ENCODE results near the gene PLSCR3. TPM values are rescaled to one million over a fixed set of nuclear protein-coding genes. Genes with fewer than 3 reads are reported as not detected.
A peak's percentile ranks its signal among the peaks of the same experiment; 100 is the strongest.

PLSCR3 gene
- total RNA-seq, 1 experiment from 2014 or later = 42.7 TPM

- peaks cover 30% of the 10 kb centered on the region for H3K4me1 Mint-ChIP-seq
- peaks cover 26% of the 10 kb centered on the region for H3K36me3 Mint-ChIP-seq
- TF ChIP-seq GABPB1 (CRISPR knock-in tag; IDR thresholded peaks at IDR 0.05) = no peak
- no peak for TF ChIP-seq NFATC4 (CRISPR knock-in tag; IDR thresholded peaks at IDR 0.05)
- no peak for TF ChIP-seq TP53 (CRISPR knock-in tag; IDR thresholded peaks at IDR 0.05)
- TF ChIP-seq ZNF317 (CRISPR knock-in tag; IDR thresholded peaks at IDR 0.05; ENCODE audit: borderline replicate concordance, low read depth) = no peak
- TF ChIP-seq ZNF263 (CRISPR knock-in tag; IDR thresholded peaks at IDR 0.05; ENCODE audit: low read depth) = no peak
- no peak for TF ChIP-seq CREM (CRISPR knock-in tag; IDR thresholded peaks at IDR 0.05)
- ChIA-PET CTCF (interaction anchor here (0.6 to 1.2 kb wide), 2 partner anchors 10 to 26 kb away, joined by 3 to 4 read pairs; no protein-coding TSS in a partner anchor), POLR2A (interaction anchor here (0.7 kb wide), 1 partner anchor 10 kb away, joined by 3 read pairs; no protein-coding TSS in a partner anchor)
- H3K27ac Mint-ChIP-seq = no peak overlapping the region
- no peak for DNase-seq (ENCODE audit: low spot score)
- ATAC-seq = no peak
- H3K27me3 Mint-ChIP-seq (ENCODE audit: low read depth) = no peaks in the 10 kb centered on the region; the same call in 1 of the 2 replicates
- H3K4me3 Mint-ChIP-seq = no peak overlapping the region
- no peaks in the 10 kb centered on the region for H3K9me3 Mint-ChIP-seq
Observed at GRCh38 chr17:7410634-7411426, 16.5 kb upstream of the PLSCR3 start.

DNA sequence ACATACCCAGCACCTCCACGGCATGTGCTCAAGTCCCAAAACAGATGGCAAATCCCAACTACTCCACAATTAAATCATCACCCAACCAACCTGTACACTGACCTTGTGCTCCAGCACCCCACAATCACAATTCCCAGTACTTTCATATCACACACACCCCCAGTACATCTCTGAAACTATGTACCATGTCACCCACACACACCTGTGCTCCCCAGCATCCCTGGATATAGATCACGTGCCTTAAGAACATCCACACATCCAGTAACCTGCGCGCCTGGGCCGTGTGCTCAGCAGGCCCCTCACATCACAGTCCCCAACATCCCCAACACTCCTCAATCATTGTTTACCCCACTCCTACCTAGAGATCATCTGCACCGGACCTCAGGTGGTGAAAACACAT is 15.4 kb upstream of the PLSCR3 start:
- no peak overlapping the region for H3K27ac Mint-ChIP-seq
- no peaks in the 10 kb centered on the region; the same call in 1 of the 2 replicates for H3K27me3 Mint-ChIP-seq (ENCODE audit: low read depth)
- TF ChIP-seq HMGXB4 (CRISPR knock-in tag; IDR thresholded peaks at IDR 0.05) = no peak
- peaks cover 33% of the 10 kb centered on the region for H3K4me1 Mint-ChIP-seq
- no peak for ATAC-seq
- H3K36me3 Mint-ChIP-seq = peaks cover 19% of the 10 kb centered on the region
- no peak for DNase-seq (ENCODE audit: low spot score)
- POLR2A ChIA-PET = no interaction called here
- H3K4me3 Mint-ChIP-seq = no peak overlapping the region
- CTCF ChIA-PET = interaction anchor here (0.9 to 1.5 kb wide), 2 partner anchors 11 to 25 kb away, joined by 4 read pairs; partner anchors contain the start of genes SPEM1 and TMEM102
- no peaks in the 10 kb centered on the region for H3K9me3 Mint-ChIP-seq

DNA sequence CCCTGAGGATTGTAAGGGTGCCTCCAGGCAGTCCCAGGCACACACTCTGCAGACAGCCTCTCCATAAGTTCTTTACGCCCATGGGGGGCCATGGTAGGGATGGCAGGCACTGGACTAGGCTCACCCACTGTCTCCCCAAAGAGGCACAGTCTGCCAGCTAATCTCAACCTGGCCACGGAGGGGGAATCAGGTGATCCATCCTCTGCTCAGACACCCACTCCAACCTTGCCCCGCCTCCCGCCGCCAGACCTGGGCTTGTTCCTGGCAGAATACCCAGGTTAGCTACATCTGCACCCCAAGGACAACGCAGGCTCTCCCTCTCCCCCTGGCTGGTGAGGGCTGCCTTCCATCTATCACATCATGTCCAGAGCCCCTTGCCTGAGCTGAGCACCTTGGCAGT is 14.5 kb upstream of the PLSCR3 start:
- ChIA-PET POLR2A (interaction anchor here (0.6 to 1.8 kb wide), 2 partner anchors 36 to 110 kb away, joined by 3 to 5 read pairs; partner anchors contain the start of gene CHRNB1), CTCF (interaction anchor here (0.9 to 3.5 kb wide), 6 partner anchors 12 to 115 kb away, joined by 3 to 25 read pairs (median 4); partner anchors contain the start of genes PLSCR3, SPEM1 and TMEM102)
- Mint-ChIP-seq H3K4me3 (peak overlapping the region; percentile 53; the same call in 1 of the 2 replicates), H3K27ac (no peak overlapping the region; the same call in 1 of the 2 replicates), H3K4me1 (peaks cover 33% of the 10 kb centered on the region), H3K9me3 (no peaks in the 10 kb centered on the region), H3K36me3 (peaks cover 19% of the 10 kb centered on the region), H3K27me3 (ENCODE audit: low read depth) (no peaks in the 10 kb centered on the region; the same call in 1 of the 2 replicates)
- DNase-seq (ENCODE audit: low spot score) (no peak), ATAC-seq (no peak)
- TF ChIP-seq, protein P1, sequence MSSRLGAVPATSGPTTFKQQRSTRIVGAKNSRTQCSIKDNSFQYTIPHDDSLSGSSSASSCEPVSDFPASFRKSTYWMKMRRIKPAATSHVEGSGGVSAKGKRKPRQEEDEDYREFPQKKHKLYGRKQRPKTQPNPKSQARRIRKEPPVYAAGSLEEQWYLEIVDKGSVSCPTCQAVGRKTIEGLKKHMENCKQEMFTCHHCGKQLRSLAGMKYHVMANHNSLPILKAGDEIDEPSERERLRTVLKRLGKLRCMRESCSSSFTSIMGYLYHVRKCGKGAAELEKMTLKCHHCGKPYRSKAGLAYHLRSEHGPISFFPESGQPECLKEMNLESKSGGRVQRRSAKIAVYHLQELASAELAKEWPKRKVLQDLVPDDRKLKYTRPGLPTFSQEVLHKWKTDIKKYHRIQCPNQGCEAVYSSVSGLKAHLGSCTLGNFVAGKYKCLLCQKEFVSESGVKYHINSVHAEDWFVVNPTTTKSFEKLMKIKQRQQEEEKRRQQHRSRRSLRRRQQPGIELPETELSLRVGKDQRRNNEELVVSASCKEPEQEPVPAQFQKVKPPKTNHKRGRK (CRISPR knock-in tag; IDR thresholded peaks at IDR 0.05; ENCODE audit: borderline replicate concordance) = no peak
- TF ChIP-seq GTF2I (CRISPR knock-in tag; conservative IDR thresholded peaks at IDR 0.05) = no peak
- TF ChIP-seq, protein P2, sequence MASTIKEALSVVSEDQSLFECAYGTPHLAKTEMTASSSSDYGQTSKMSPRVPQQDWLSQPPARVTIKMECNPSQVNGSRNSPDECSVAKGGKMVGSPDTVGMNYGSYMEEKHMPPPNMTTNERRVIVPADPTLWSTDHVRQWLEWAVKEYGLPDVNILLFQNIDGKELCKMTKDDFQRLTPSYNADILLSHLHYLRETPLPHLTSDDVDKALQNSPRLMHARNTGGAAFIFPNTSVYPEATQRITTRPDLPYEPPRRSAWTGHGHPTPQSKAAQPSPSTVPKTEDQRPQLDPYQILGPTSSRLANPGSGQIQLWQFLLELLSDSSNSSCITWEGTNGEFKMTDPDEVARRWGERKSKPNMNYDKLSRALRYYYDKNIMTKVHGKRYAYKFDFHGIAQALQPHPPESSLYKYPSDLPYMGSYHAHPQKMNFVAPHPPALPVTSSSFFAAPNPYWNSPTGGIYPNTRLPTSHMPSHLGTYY (CRISPR knock-in tag; IDR thresholded peaks at IDR 0.05) = no peak
- TF ChIP-seq ZNF232 (CRISPR knock-in tag; IDR thresholded peaks at IDR 0.05) = no peak
- no peak for TF ChIP-seq ZNF423 (CRISPR knock-in tag; IDR thresholded peaks at IDR 0.05)
- no peak for TF ChIP-seq JUN (CRISPR knock-in tag; IDR thresholded peaks at IDR 0.05)
- TF ChIP-seq ZBTB21 (CRISPR knock-in tag; IDR thresholded peaks at IDR 0.05; ENCODE audit: borderline replicate concordance) = no peak

Data from WTC11 (cell line).